H9 (cell line): Measurements from ENCODE around the gene RAB11A. TPM values are rescaled to one million over a fixed set of nuclear protein-coding genes. Genes with fewer than 3 reads are reported as not detected.

ENCODE experiments used
- DNase-seq: peaks from one replicate; pipeline ENCODE4 v3.0.0-alpha.2; 2017
- H2AFZ ChIP-seq: one replicate; pipeline ENCODE4 v1.6.1; 2013; ENCODE audit warnings: mild to moderate bottlenecking, low read length, control low read depth, moderate library complexity
- H2AK5ac ChIP-seq: 2 replicates; pipeline ENCODE4 v1.6.1; 2013; ENCODE audit warnings: low read length, control low read depth, mixed read lengths; ENCODE audit not compliant: insufficient read length
- H2BK120ac ChIP-seq: one replicate; pipeline ENCODE4 v1.6.1; 2013; ENCODE audit warnings: low read depth, mild to moderate bottlenecking, low read length, control low read depth, inconsistent platforms; ENCODE audit not compliant: poor library complexity, severe bottlenecking
- H2BK12ac ChIP-seq: 2 replicates; pipeline ENCODE4 v1.6.1; 2013; ENCODE audit warnings: low read length, control low read depth, mixed read lengths, low read depth; ENCODE audit not compliant: insufficient read length
- H2BK15ac ChIP-seq: 2 replicates; pipeline ENCODE4 v1.6.1; 2013; ENCODE audit warnings: low read depth, low read length, control low read depth
- H2BK20ac ChIP-seq: one replicate; pipeline ENCODE4 v1.6.1; 2013; ENCODE audit warnings: low read depth, mild to moderate bottlenecking, low read length, control low read depth, inconsistent platforms; ENCODE audit not compliant: poor library complexity, severe bottlenecking
- H2BK5ac ChIP-seq: 2 replicates; pipeline ENCODE4 v1.6.1; 2013; ENCODE audit warnings: low read length, control low read depth, mixed read lengths; ENCODE audit not compliant: insufficient read length
- H3K14ac ChIP-seq: 2 replicates; pipeline ENCODE4 v1.6.1; 2013; ENCODE audit warnings: low read length, control low read depth; ENCODE audit not compliant: insufficient read depth
- H3K18ac ChIP-seq: 2 replicates; pipeline ENCODE4 v1.6.1; 2013; ENCODE audit warnings: low read depth, mild to moderate bottlenecking, mixed read lengths, low read length, control low read depth; ENCODE audit not compliant: insufficient read length
- H3K23ac ChIP-seq: 2 replicates; pipeline ENCODE4 v1.6.1; 2013; ENCODE audit warnings: low read length, control low read depth, mixed read lengths, low read depth; ENCODE audit not compliant: insufficient read length
- H3K23me2 ChIP-seq: 2 replicates; pipeline ENCODE4 v1.6.1; 2013; ENCODE audit warnings: low read depth, mild to moderate bottlenecking, mixed read lengths, low read length, control low read depth; ENCODE audit not compliant: insufficient read length, poor library complexity, severe bottlenecking
- H3K27ac ChIP-seq: 2 replicates; pipeline ENCODE4 v1.5.1; 2013; ENCODE audit warnings: low read length, control low read depth, mixed read lengths, low read depth; ENCODE audit not compliant: insufficient read length
- H3K27me3 ChIP-seq: 2 replicates; pipeline ENCODE4 v1.6.1; 2013; ENCODE audit warnings: low read length, control low read depth, inconsistent platforms; ENCODE audit not compliant: insufficient read depth
- H3K4ac ChIP-seq: 2 replicates; pipeline ENCODE4 v1.6.1; 2013; ENCODE audit warnings: low read depth, mild to moderate bottlenecking, control low read depth, inconsistent platforms, low read length, moderate library complexity
- H3K4me1 ChIP-seq: 2 replicates; pipeline ENCODE4 v1.6.1; 2013; ENCODE audit warnings: low read length, control low read depth, inconsistent platforms; ENCODE audit not compliant: insufficient read depth
- H3K4me2 ChIP-seq: 2 replicates; pipeline ENCODE4 v1.6.1; 2013; ENCODE audit warnings: low read length, control low read depth, mixed read lengths; ENCODE audit not compliant: insufficient read length, insufficient read depth
- H3K56ac ChIP-seq: 2 replicates; pipeline ENCODE4 v1.6.1; 2013; ENCODE audit warnings: low read depth, mild to moderate bottlenecking, mixed read lengths, low read length, control low read depth; ENCODE audit not compliant: insufficient read length
- H3K79me1 ChIP-seq: 2 replicates; pipeline ENCODE4 v1.6.1; 2013; ENCODE audit warnings: low read depth, mild to moderate bottlenecking, moderate library complexity, low read length, control low read depth, inconsistent platforms; ENCODE audit not compliant: insufficient read depth, poor library complexity, severe bottlenecking
- H3K79me2 ChIP-seq: 2 replicates; pipeline ENCODE4 v1.6.1; 2013; ENCODE audit warnings: low read length, control low read depth, inconsistent platforms; ENCODE audit not compliant: insufficient read depth
- H3K9ac ChIP-seq: 2 replicates; pipeline ENCODE4 v1.6.1; 2013; ENCODE audit warnings: low read length, control low read depth, mixed read lengths; ENCODE audit not compliant: insufficient read length; ENCODE audit errors: extremely low read depth
- H3K9me3 ChIP-seq: one replicate; pipeline ENCODE4 v1.6.1; 2013; ENCODE audit warnings: low read depth, low read length, inconsistent platforms; ENCODE audit not compliant: control insufficient read depth
- H3T11ph ChIP-seq: one replicate; pipeline ENCODE4 v1.6.1; 2013; ENCODE audit warnings: mild to moderate bottlenecking, low read length, control low read depth, inconsistent platforms
- H4K20me1 ChIP-seq: one replicate; pipeline ENCODE4 v1.6.1; 2013; ENCODE audit not compliant: control insufficient read depth, insufficient read length, insufficient read depth
- H4K5ac ChIP-seq: 2 replicates; pipeline ENCODE4 v1.6.1; 2013; ENCODE audit warnings: low read depth, mild to moderate bottlenecking, mixed read lengths, low read length, control low read depth; ENCODE audit not compliant: insufficient read length
- H4K8ac ChIP-seq: replicated peaks from 2 replicates; pipeline ENCODE4 v1.6.1; 2013; ENCODE audit warnings: low read length, control low read depth, mixed read lengths, low read depth; ENCODE audit not compliant: insufficient read length
- H4K91ac ChIP-seq: 2 replicates; pipeline ENCODE4 v1.6.1; 2013; ENCODE audit warnings: low read depth, mild to moderate bottlenecking, moderate library complexity, mixed read lengths, low read length, control low read depth; ENCODE audit not compliant: insufficient read length
- H3K27ac Mint-ChIP-seq, 3 experiments: 2 replicates in 2 of 3; 3 replicates in 1 of 3; pipeline ENCODE4 v1.8.0; 2020 to 2021; ENCODE audit warnings: mixed read lengths in 3 of 3, mild to moderate bottlenecking in 1 of 3, moderate library complexity in 1 of 3
- H3K27me3 Mint-ChIP-seq: 2 replicates; pipeline ENCODE4 v1.8.0; 2021; ENCODE audit warnings: low read depth, mild to moderate bottlenecking, moderate library complexity, mixed read lengths
- H3K36me3 Mint-ChIP-seq, 3 experiments: 2 replicates in 2 of 3; 3 replicates in 1 of 3; pipeline ENCODE4 v1.8.0; 2020 to 2021; ENCODE audit warnings: low read depth in 3 of 3, mixed read lengths in 3 of 3; ENCODE audit not compliant: insufficient read depth in 1 of 3
- H3K4me1 Mint-ChIP-seq, 2 experiments: 2 replicates each; pipeline ENCODE4 v1.8.0; 2020; ENCODE audit warnings: mixed read lengths in 2 of 2
- H3K4me3 Mint-ChIP-seq, 2 experiments: 2 replicates in 1 of 2; 3 replicates in 1 of 2; pipeline ENCODE4 v1.8.0; 2020 to 2021; ENCODE audit warnings: mild to moderate bottlenecking in 2 of 2, mixed read lengths in 2 of 2, moderate library complexity in 1 of 2
- H3K9me3 Mint-ChIP-seq, 2 experiments: 2 replicates in 1 of 2; 3 replicates in 1 of 2; pipeline ENCODE4 v1.8.0; 2020; ENCODE audit warnings: mild to moderate bottlenecking in 2 of 2, mixed read lengths in 2 of 2, moderate library complexity in 1 of 2
- WGBS: extraction: QIAGEN DNeasy Blood & Tissue Kit; methylation state at CpG from one replicate; pipeline ENCODE4 v1.1.7; 2013; ENCODE audit warnings: missing lambda C conversion rate, low lambda C conversion rate, mixed read lengths; ENCODE audit not compliant: insufficient read length; ENCODE audit errors: extremely low coverage; 5-methylcytosine and 5-hydroxymethylcytosine counted together
- total RNA-seq: library from RNA; stranded (reverse); gene quantifications from 2 replicates; pipeline ENCODE4 v1.2.1, GENCODE V29; 2021
- TF ChIP-seq, protein P1 (sequence below): fragments of 200-600 bp; sonication (generic); conservative IDR thresholded peaks from 3 replicates; pipeline ENCODE4 v1.8.0; 2021; ENCODE audit warnings: antibody characterized with exemption, mild to moderate bottlenecking

Gene RAB11A
- total RNA-seq, 1 experiment from 2014 or later, result 217 TPM

DNA sequence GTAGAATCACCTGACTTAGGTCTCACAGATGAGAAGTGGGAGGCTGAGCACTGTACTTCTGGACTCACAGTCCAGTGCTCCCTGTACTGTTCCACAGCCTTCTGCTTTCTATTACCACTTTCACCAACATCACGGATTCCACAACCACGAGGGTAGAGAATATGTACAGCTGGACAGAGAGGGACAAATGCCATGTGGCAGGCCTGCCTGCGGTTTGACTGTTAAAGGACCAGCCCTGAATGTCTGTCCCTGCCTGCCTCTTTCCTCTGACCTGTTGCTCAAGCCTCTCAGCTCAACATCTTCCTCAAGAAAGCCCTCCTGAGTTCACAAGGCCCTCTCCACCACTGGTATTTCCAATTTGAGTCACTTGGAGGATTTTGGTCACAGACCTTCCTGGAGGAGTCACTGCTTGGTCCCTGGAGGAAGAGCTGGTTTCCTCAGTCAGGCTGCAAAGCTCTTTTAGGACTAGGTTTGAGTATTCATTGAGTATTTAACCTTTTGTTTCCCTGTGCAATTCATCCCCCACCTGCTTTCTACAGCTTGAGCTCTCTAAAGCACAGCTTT, 49.1 kb downstream of the RAB11A start:
- H3K4me1 Mint-ChIP-seq, result peaks cover 30 to 40% of the 10 kb centered on the region in 2 experiments
- H3K27me3 ChIP-seq, result no peaks in the 10 kb centered on the region
- H3K4me3 Mint-ChIP-seq, result no peak overlapping the region
- H3K56ac ChIP-seq, result no peak overlapping the region
- H3K9me3 Mint-ChIP-seq, result no peaks in the 10 kb centered on the region
- H3K14ac ChIP-seq, result no peak overlapping the region
- TF ChIP-seq, protein P1, sequence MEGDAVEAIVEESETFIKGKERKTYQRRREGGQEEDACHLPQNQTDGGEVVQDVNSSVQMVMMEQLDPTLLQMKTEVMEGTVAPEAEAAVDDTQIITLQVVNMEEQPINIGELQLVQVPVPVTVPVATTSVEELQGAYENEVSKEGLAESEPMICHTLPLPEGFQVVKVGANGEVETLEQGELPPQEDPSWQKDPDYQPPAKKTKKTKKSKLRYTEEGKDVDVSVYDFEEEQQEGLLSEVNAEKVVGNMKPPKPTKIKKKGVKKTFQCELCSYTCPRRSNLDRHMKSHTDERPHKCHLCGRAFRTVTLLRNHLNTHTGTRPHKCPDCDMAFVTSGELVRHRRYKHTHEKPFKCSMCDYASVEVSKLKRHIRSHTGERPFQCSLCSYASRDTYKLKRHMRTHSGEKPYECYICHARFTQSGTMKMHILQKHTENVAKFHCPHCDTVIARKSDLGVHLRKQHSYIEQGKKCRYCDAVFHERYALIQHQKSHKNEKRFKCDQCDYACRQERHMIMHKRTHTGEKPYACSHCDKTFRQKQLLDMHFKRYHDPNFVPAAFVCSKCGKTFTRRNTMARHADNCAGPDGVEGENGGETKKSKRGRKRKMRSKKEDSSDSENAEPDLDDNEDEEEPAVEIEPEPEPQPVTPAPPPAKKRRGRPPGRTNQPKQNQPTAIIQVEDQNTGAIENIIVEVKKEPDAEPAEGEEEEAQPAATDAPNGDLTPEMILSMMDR, result no peak
- no peak overlapping the region for H4K8ac ChIP-seq
- H3K23ac ChIP-seq, result no peak overlapping the region
- no peak overlapping the region for H2BK12ac ChIP-seq
- H2BK20ac ChIP-seq, result no peak overlapping the region
- no CpG with 5 or more reads among the region's 3 CpGs for WGBS
- no peaks in the 10 kb centered on the region for H3K9me3 ChIP-seq
- no peak overlapping the region for H3K9ac ChIP-seq
- no peaks in the 10 kb centered on the region for H3K36me3 Mint-ChIP-seq
- H3K27ac ChIP-seq, result no peak overlapping the region
- no peak overlapping the region for H4K91ac ChIP-seq
- DNase-seq, result no peak
- H3K23me2 ChIP-seq, result no peaks in the 10 kb centered on the region
- H4K20me1 ChIP-seq, result no peaks in the 10 kb centered on the region
- peaks cover 2% of the 10 kb centered on the region; the same call in 1 of the 2 replicates for H3K4me1 ChIP-seq
- 0 out of 7 replicates have a peak overlapping the region, but pooled peaks of 1 of the 3 experiments have one; percentile 23 for H3K27ac Mint-ChIP-seq
- H4K5ac ChIP-seq, result no peak overlapping the region
- H2AK5ac ChIP-seq, result no peak overlapping the region
- no peak overlapping the region for H3T11ph ChIP-seq
- no peak overlapping the region for H2BK120ac ChIP-seq
- no peak overlapping the region for H3K18ac ChIP-seq
- H3K79me2 ChIP-seq, result no peaks in the 10 kb centered on the region
- no peaks in the 10 kb centered on the region for H3K79me1 ChIP-seq
- no peak overlapping the region for H2BK5ac ChIP-seq
- no peaks in the 10 kb centered on the region for H3K27me3 Mint-ChIP-seq
- H3K4me2 ChIP-seq, result no peak overlapping the region
- no peak overlapping the region for H3K4ac ChIP-seq
- H2BK15ac ChIP-seq, result no peak overlapping the region
- no peak overlapping the region for H2AFZ ChIP-seq
